Neural cell (in vitro differentiated cells): Measurements from ENCODE around the gene PPP2R2B.

ENCODE experiments used
- CTCF ChIP-seq: fragments of 450-650 bp; IDR thresholded peaks from 2 replicates; pipeline ENCODE4 v1.5.1; 2014; ENCODE audit warnings: antibody characterized with exemption, mild to moderate bottlenecking, moderate library complexity; ENCODE audit not compliant: poor library complexity, severe bottlenecking
- EP300 ChIP-seq: fragments of 450-650 bp; conservative IDR thresholded peaks from 2 replicates; pipeline ENCODE4 v1.6.1; 2014; ENCODE audit warnings: antibody characterized with exemption, mild to moderate bottlenecking, moderate library complexity; ENCODE audit not compliant: poor library complexity, severe bottlenecking
- POLR2AphosphoS5 ChIP-seq: IDR thresholded peaks from 2 replicates; pipeline ENCODE4 v1.6.1; 2012
- RAD21 ChIP-seq: fragments of 450-650 bp; conservative IDR thresholded peaks from 2 replicates; pipeline ENCODE4 v1.6.1; 2014; ENCODE audit warnings: antibody characterized with exemption, mild to moderate bottlenecking, moderate library complexity

GRCh38 chr5:146912874-146913273 is 34.3 kb upstream of the PPP2R2B start:
- TF ChIP-seq CTCF (no peak), EP300 (no peak), RAD21 (no peak), POLR2AphosphoS5 (no peak)
